SIG-M5 treated with dmso at 0.1 percent for 504 hours (cell line): Measurements from ENCODE around the gene ALG10B.
"Not testable (repeated sequence)": the region's sequence is repeated elsewhere in the genome, so short reads cannot be mapped to it uniquely, and the experiment has no call there.

Experiments used
- DNase-seq: peaks from one replicate; lab custom pipeline; 2025; ENCODE audit not compliant: unreplicated experiment; lab: John Stamatoyannopoulos, UW

ALG10B gene, protein sequence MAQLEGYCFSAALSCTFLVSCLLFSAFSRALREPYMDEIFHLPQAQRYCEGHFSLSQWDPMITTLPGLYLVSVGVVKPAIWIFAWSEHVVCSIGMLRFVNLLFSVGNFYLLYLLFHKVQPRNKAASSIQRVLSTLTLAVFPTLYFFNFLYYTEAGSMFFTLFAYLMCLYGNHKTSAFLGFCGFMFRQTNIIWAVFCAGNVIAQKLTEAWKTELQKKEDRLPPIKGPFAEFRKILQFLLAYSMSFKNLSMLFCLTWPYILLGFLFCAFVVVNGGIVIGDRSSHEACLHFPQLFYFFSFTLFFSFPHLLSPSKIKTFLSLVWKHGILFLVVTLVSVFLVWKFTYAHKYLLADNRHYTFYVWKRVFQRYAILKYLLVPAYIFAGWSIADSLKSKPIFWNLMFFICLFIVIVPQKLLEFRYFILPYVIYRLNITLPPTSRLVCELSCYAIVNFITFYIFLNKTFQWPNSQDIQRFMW

DNA sequence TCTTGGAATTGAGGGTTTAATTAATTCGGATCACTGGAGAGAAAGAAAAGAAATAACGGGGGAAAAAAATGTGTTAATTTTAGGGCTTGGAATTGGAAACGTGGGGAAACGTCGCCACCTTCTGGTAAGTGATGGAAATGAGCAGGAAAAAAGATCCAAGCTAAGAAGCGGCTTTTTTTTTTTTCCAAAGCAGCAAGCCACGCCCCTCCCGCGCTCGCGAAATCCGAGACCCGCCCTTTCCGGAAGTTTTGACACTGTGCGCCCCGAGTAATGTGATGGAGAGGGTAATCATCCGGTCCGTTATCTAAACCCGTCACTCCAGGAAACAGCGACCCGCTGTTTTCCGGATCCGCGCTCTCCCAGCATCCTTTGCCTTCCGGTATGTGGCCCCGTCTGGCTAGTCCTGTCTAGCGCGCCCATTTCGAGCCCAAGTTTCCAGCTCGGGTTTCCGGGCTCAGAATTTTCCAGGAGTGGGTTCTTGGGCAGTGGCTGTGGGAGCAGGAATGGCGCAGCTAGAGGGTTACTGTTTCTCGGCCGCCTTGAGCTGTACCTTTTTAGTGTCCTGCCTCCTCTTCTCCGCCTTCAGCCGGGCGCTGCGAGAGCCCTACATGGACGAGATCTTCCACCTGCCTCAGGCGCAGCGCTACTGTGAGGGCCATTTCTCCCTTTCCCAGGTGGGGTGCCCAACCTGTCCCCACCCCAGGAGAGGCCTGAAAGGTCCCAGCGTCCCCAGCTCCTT lies at the start of gene ALG10B:
Gene ALG10B (plus strand): TSS at position 384 of the 739 bp plus-strand sequence. CDS start 120 bp downstream, at position 504.
- DNase-seq: peak; percentile 98

DNA sequence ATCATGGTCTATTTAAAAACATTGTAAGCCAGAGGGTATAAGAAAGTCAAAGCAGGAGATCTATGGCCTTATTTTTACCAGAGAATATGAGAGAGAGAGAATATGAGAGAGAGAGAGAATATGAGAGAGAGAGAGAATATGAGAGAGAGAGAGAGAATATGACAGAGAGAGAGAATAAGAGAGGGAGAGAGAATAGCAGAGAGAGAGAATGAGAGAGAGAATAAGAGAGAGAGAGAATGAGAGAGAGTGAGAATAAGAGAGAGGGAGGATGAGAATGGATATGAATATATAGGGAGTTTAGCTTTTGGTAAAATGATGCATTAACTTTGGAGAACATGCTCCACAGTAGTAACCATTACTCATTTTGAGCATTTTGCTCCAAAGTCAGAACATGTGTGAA lies 48.0 kb upstream of the ALG10B start:
- no peak for DNase-seq

DNA sequence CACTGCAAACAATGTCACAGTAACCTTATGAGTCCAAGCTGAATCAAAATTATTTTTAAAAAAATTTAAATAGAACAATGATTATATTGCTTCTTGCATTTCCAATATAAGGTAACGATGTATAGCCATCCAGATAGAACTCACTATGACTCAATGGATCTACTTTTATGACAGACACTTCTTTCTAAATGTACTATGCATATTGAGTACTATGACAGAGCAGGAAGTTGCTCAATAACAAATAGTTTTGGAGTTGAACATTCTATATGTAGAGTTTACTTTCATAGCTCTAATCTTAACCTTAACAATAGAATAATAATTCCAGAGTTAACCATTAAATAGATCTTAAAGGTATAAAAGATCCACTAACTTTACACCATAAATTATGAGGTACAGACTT lies 46.7 kb upstream of the ALG10B start:
- DNase-seq: no peak

DNA sequence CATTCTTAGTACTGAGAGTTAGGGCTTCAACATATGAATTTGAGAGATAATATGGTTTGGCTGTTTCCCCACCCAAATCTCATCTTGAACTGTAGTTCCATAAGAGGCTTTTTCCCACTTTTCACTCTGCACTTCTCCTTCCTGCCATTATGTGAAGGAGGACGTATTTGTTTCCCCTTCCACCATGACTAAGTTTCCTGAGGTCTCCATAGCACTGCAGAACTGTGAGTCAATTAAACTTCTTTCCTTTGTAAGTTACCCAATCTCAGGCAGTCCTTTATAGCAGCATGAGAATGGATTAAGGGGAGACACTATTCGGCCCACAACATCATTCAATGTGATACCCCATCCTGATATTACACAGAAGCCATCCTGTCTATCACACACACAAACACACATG lies 36.8 kb upstream of the ALG10B start:
- DNase-seq: no peak

DNA sequence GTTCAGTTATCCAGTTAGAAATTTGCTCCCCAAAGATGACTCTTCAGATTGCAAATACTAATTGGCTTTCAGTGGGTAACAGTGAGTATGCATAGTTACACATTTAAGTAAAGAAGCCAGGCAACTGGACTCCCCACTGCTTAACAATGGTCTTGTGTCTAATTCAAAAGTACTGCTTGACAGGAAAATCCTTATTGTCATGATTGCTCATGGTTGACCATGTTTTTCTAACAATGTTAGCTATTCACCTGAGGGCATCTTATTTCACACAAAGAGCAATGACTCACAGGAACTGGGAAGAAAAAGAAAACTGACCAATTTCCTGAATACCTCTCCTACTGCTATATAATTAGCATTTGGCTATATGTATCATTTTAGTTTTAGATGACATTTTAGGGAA lies 33.7 kb upstream of the ALG10B start:
- DNase-seq: no peak

DNA sequence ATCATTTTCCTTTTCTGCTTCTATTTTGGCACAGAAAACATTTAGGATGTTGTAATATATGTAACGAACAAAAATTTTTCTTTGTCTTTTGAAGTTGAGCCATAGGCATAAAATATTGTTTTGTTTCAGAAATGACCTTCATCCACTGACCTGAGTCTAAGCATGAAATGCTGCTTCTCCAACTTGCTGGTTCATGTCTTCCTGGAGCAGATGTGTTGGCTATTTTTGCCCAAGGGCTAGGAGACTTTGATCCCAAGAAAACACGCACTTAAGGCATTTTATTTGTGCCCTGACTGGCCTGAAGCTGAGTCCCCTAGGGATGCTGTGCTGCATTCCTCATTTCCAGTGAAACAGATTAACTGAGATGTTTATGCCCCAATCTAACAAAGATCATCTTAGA lies 27.2 kb upstream of the ALG10B start:
- DNase-seq: no peak

DNA sequence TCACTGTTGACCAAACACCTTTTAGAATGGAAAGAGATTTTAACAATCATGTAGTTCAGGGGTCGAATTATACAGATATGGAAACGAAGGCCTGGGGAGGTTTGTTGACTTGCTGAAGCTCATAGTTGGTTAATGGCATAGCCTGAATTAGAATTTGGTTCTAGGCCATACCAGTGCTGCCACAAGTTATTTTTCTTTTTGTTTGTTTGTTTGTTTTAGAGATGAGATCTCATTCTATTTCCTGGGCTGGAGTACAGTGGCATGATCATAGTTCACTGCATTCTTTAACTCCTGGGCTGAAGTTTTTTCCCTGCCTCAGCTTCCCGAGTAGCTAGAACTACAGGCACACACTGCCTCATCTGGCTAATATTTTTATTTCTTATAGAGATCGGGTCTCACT lies 25.4 kb upstream of the ALG10B start:
- no peak for DNase-seq

DNA sequence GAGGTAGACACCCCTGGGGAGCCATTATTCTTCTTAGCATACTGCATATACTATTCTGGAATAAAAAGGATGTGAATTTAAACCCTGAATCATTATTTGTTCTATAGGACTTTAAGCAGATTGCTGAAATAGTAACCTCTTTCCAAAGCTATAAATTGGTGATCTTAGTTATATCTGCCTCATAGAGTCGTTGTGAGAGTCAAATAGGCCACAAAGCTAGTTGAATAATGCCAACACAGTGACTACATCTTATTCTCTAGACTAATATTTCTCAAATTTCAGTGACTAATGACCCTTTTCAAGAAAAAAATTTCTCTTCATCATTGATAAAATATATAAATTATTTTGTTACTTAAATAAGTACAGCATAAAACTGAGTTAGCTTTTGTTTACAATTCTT lies 13.6 kb upstream of the ALG10B start:
- DNase-seq: not testable (repeated sequence)

DNA sequence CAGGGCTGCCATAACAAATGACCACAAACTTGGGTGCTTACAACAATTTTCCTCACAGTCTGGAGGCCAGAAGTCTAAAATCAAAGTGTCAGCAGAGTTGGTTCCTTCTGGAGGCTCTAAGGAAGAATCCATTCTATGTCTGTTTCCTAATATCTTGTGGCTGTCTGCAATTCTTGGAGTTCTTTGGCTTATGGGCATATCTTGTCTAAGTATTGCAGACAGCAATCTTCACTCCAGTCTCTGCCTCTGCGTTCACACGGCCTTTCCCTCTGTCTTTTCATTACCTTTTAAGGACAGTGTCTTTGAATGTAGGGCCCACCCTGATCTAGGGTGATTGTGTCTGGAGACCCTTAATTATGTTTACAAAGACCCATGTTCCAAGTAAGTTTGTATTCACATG lies 5.4 kb downstream of the ALG10B start:
- not testable (repeated sequence) for DNase-seq

DNA sequence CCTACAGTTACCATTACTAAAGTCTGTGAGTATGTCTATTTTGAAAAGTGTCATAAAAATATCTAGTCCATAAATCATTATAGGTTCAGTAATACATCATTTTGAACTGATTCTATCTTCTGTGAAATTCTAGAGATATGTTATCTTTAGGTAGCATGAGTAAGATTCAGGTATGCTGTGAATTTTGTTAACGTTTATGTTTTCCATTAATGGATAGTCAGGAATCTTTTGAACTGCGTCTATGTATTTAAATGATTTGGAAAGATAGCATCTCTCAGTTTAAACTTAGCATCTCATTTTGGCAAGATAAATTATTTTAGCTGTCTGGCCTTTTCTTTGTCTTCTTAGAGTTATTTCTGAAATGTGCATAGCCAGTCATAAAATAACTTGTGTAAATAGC lies 8.3 kb downstream of the ALG10B start:
- no peak for DNase-seq

DNA sequence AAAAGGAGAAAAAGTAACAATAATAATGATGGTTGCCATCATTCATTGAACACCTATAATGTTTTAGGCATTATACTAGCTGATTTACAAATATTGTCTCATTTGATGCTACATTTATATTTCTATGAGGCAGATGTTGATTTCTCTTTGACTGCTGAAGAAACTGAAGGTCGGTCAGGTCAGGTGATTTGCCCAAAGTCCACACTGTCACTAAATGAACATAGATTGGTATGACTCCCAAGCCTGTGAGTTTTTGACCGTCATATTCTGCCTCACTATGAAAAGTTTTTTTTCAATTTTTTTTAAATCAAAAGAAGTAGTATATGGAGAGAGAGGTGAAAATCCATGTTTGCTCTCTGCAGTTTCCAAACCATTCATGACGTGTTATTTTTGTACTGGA lies 10.8 kb downstream of the ALG10B start:
- DNase-seq: no peak

DNA sequence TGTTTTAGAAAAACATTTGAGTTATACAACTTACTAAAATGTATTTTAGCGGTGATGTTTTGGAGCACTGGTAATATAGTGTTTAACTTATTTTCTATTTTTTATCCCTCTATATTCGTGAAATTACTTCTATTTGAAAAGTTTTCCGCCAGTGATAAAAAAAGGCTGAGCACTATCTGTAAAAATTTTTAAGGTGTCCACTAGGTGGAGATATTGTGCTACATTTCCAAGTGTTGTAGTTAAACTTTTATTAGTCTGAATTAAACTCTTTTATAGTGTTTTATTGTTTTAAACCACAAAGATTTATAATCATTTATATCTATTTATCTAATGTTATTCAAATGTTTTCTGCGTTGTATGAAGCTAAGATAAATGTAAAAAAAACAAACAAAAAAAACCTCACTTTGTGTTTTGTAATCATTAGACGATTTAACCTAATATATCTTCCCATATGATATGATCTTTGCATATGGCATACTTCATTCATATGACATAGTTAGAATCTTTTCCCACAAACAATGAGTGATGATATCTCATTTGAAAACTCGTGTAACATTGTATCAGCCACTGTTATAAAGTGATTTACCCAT lies 11.8 kb downstream of the ALG10B start:
- peak; percentile 19 for DNase-seq

DNA sequence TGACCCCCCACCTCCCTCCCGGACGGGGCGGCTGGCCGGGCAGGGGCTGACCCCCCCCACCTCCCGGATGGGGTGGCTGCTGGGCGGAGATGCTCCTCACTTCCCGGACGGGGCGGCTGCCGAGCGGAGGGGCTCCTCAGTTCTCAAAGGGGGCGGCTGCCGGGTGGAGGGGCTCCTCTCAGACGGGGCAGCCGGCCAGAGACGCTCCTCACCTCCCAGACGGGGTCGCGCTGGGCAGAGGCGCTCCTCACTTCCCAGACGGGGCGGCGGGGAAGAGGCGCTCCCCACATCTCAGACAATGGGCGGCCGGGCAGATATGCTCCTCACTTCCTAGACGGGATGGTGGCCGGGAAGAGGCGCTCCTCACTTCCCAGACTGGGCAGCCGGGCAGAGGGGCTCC lies 13.8 kb downstream of the ALG10B start:
- DNase-seq: not testable (repeated sequence)

DNA sequence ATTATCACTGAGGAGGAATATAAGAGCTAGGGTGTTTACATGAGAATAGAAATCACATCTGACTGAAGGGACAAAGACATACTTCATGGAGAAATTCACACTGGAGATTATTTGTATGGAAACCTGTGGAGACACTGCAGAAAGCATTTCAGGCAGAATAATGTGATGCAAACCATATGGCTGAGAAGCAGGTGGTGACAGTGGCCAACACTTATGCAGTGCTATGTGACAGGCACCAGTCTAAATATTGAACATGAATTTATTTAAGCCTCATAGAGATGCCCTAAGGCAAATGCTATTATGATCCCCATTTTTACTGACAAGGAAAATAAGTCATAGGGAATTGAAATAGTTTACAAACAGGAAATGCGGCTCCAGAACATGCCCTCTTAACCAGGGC lies 16.2 kb downstream of the ALG10B start:
- DNase-seq: no peak

DNA sequence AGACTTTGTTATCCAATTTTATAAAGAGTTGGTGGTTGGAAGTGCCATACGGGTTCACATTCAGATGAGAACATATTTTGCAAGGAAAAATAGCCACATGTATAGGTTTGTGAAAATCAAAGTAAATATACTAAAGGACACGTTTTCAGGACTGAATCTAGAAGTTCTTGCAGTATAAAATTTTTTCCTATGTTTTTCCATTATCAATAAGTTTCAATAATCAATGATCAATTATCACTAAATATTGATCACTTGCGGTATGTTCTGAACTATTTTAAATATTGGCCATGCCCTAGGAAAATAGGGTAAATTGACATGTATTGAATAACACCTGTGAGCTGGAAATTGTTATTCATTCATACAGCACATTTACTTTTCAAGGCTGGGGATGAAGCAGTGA lies 25.9 kb downstream of the ALG10B start:
- no peak for DNase-seq

DNA sequence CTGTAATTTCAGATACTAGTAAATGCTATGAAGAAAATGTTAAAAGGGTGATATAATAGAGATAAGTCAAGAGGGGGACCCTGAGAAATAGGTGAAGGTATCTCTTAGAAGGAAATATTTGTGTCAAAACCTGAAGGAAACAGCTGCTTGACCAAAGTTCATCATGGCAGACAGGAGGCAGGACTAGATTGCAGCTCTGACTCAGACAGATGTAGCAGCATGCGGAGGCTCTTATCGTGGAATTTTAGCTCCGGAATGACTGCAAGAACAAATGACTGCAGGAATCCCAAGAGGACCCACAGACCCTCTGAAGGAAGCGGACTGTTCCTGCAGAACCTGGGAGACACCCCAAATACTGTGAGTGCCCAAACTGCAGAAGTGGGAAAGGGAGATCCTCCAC lies 26.7 kb downstream of the ALG10B start:
- DNase-seq: not testable (repeated sequence)

DNA sequence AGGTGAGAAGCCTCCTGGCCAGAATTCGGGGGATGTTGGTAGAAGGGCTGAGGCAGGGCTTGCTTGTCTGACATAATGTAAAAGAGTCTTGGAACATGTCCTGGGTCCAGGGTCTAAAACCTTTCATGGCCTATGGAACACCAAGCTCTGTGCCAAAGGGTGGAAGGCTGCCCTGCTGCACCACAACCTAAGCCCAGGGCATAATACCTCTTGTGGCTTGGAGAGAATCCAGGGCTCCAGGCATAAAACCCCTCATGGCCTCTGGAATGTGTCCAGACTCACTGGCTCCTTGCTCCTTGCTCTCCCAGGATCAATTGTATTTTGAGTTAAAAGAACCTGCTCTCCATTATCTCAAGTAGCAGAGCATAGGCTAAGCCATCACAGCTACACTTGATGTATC lies 27.3 kb downstream of the ALG10B start:
- DNase-seq: not testable (repeated sequence)

DNA sequence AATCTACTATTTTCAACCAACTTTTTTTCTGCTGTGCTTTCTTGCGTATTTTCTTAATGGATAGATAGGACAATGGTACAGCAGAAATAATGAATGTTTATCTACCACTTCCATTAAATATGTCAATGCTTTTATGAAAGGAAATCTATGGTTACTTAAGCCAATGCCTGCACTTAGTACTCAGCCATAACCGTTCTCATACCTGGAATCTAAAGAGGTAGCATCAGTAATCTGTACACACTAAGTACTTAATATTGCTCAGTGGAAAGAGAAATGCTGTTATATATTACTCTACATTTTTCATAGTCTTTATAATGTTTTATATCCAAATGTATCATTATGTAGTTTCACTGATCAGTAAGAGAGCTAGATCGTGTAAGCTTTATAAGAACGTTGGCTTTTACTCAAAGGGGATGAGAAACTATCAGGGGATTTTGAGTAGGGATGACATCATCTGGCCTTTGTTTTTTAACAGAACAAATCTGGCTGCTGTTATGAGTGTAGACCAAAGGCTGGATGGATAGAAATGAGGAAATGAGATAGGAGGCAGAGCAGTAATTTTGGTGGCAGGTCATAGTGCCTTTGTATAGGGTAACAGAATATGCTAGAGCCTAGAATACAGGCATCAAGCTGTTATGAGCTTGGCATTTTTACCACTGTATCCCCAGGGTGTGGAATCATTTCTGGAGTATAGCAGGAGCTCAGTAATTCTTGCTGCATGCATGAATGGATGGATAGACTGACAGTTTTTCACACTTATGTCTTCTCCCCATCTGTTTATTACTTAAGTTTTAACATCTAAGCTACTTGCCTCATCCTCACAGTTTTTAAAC lies 34.0 kb downstream of the ALG10B start:
- DNase-seq: no peak

DNA sequence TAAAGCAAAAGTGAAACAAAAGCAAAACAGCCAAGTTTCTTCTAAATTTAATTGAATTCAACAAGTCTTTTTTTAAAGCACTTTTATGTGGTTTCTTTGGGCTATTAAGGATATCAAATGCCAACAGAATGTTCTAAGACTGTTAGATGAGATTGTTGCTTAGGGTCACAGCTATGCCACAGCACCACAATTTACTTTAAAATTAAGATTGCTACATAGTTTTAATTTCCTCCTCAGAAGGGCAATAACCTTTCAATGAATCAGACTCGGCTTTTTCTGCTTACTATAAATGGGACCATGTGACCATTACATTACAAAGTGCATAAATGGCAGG lies 34.6 kb downstream of the ALG10B start:
- DNase-seq: not testable (repeated sequence)

DNA sequence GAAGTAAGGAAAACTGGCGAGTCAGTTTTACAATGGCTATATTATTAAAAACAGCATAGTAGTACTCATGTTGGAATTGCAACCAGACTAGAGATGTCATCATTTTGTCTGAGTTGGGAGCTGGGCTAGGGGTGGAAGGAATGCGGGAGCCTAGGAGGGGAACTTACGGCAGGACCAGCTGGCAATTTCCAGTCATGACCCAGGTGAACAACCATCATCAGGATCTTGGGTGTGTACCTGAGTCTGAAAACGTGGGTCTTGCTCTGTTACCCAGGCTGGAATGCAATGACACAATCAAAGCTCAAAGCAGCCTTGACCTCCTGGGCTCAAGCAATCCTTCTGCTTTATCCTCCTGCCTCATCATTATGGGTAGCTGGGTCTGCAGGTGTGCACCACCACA lies 50.9 kb downstream of the ALG10B start:
- no peak for DNase-seq

DNA sequence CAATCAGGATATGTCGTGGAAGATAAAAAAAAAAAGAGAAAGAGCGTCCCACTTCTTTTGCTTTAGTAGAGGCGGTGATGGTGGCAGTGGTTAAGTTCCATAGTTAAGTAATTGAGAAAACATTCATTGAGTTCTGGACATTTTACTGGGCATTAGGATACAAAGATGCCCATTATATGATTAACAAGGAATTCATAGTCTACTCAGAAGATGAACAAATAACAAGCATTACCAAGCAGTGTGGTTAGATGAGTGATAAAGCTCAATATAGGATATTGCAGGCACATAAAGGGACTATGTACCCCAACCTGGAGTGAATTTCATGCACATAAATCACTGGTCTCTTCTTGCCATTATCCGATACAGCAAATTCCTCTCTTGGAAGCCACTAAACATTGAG lies 53.7 kb downstream of the ALG10B start:
- DNase-seq: no peak
